Heart right ventricle (tissue), 16 donors: ENCODE measurements around the gene LCE1B. TPM values are rescaled to one million over a fixed set of nuclear protein-coding genes. Genes with fewer than 3 reads are reported as not detected.

Source experiments
- ATAC-seq, 8 donors: fragments of 200-7000 bp; cut with Tn5 transposase; one replicate each; pipeline ENCODE4 v1.9.1; 2020; ENCODE audit warnings: mild to moderate bottlenecking in 8 of 8, moderate library complexity in 8 of 8, moderate number of reproducible peaks in 1 of 8
- DNase-seq, 2 donors: peaks; one replicate each; pipeline ENCODE4 v3.0.0-alpha.2; 2020
- H3K27ac ChIP-seq, 10 donors: fragments of 200-600 bp; sonication (generic) in 2 of 10; one replicate each; pipeline versions ENCODE4 v1.5.0 to v1.8.0; 2020 to 2022; ENCODE audit warnings: mild to moderate bottlenecking in 3 of 10
- H3K27me3 ChIP-seq, 7 donors: fragments of 200-600 bp; one replicate each; pipeline ENCODE4 v1.8.0; 2021 to 2022; ENCODE audit warnings: mild to moderate bottlenecking in 2 of 7
- H3K36me3 ChIP-seq, 9 donors: fragments of 200-600 bp; sonication (generic) in 1 of 9; one replicate each; pipeline versions ENCODE4 v1.5.0 to v1.8.0; 2020 to 2022; ENCODE audit warnings: mild to moderate bottlenecking in 2 of 9
- H3K4me1 ChIP-seq, 9 donors: fragments of 200-600 bp; sonication (generic) in 1 of 9; one replicate each; pipeline versions ENCODE4 v1.5.0 to v1.8.0; 2020 to 2022; ENCODE audit warnings: mild to moderate bottlenecking in 4 of 9
- H3K4me3 ChIP-seq, 10 donors: fragments of 200-600 bp; sonication (generic) in 2 of 10; one replicate each; pipeline versions ENCODE4 v1.5.0 to v1.8.0; 2020 to 2022; ENCODE audit warnings: mild to moderate bottlenecking in 7 of 10, moderate library complexity in 2 of 10
- H3K9me3 ChIP-seq, 11 donors: fragments of 200-600 bp in 10 of 11; sonication (generic) in 2 of 11; one replicate each; pipeline versions ENCODE4 v1.5.0 to v1.8.0; 2013 to 2022; ENCODE audit warnings: mild to moderate bottlenecking in 2 of 11, control low read depth in 1 of 11, moderate library complexity in 1 of 11
- CTCF ChIP-seq, 9 donors: fragments of 200-600 bp; sonication (generic) in 2 of 9; IDR thresholded peaks; one replicate each; pipeline versions ENCODE4 v1.5.0 to v1.8.0; 2021 to 2022; ENCODE audit warnings: antibody characterized with exemption in 9 of 9, mild to moderate bottlenecking in 5 of 9, moderate library complexity in 1 of 9
- WGBS, 2 donors: extraction: QIAGEN DNeasy Blood & Tissue Kit; methylation state at CpG; one replicate each; pipeline ENCODE4 v1.1.7; 2013; ENCODE audit warnings: inconsistent platforms in 1 of 2; 5-methylcytosine and 5-hydroxymethylcytosine counted together
- intact Hi-C, 10 donors: fragments of 100-400 bp; cut with DNase I; formaldehyde crosslinking; loops; one replicate each; pipeline versions ENCODE4 v1.11.1 to v1.14.2; 2022
- polyA plus RNA-seq, 2 donors: library from polyadenylated mRNA; stranded (reverse); fragments of 200-250 nt; gene quantifications; one replicate each; pipeline ENCODE4 v1.2.3, GENCODE V29; 2013
- total RNA-seq, 10 donors: library from RNA; stranded (reverse); fragmentation: NEBNext Ultra II Directional in 3 of 10; extraction: Animal tissue kit (Norgen Biotek cat#: 25700) in 3 of 10; gene quantifications; one replicate each; pipeline versions ENCODE4 v1.2.1 to v1.2.4, GENCODE V29; 2021 to 2023
- donor health status: Arrhythmogenic right ventricular cardiomyopathy.
- donor health status: ischemic (EF 13 %, LVEDD 7.1; RV severe dilation, severe dysfunction).
- donor health status: healthy with polysubstance abuse.
- donor health status: DM: no; HTN: yes; CAD: no.
- donor health status: DM: no; HTN: no; CAD: no.
- donor health status: ischemic (EF 25% LVEDD 6.9; RV normal size, moderate dysfunction).
- donor health status: ischemic (EF 25% LVEDD 5.7; RV mildly dilated, moderate dysfunction).
- donor health status: healthy.
- donor health status: DM: yes; HTN: yes; CAD: no.
- donor health status: Ischemic cardiomyopathy.
- donor health status: ischemic (EF 35%, LVEDD 5.7; RV mildly dilated, moderate dysfunction).
- donor health status: nonischemic (EF 11% LVEDD 7.7; RV severe dilation, severe dysfunction).
- donor health status: DM: yes; HTN: yes; CAD: no.
- donor health status: PGD.
- donor health status: ischemic (EF 29% LVEDD 5.4; RV normal size, mild dysfunction).
- donor health status: nonischemic (EF 23%, LVEDD 6.1; RV moderate dilation, normal function).

Gene LCE1B
- total and polyA plus RNA-seq, 12 donors, result not detected

- H3K4me1 ChIP-seq, result no peaks in the 10 kb centered on the region
- no peak overlapping the region for H3K4me3 ChIP-seq
- H3K36me3 ChIP-seq, result no peaks in the 10 kb centered on the region
- ATAC-seq (no peak), DNase-seq (no peak)
- 77 to 81% methylated on average over 11 of the region's 11 CpGs for WGBS, 2 donors
- TF ChIP-seq CTCF (IDR thresholded peaks at IDR 0.05), result no peak
- intact Hi-C loops, result no loop called here
- peaks cover 0 to 4% (median 0%) of the 10 kb centered on the region in 7 donors for H3K27me3 ChIP-seq
- H3K9me3 ChIP-seq, result peaks cover 0 to 6% (median 0%) of the 10 kb centered on the region in 11 donors
- H3K27ac ChIP-seq, result no peak overlapping the region
These were observed 35.4 kb upstream of the LCE1B start for GRCh38 chr1:152776361-152776760.

- peaks cover 0 to 6% (median 0%) of the 10 kb centered on the region in 11 donors for H3K9me3 ChIP-seq
- no peaks in the 10 kb centered on the region for H3K36me3 ChIP-seq
- 49 to 59% methylated on average over 4 of the region's 4 CpGs for WGBS, 2 donors
- ATAC-seq (no peak), DNase-seq (no peak)
- no peak overlapping the region for H3K4me3 ChIP-seq
- intact Hi-C loops, result no loop called here
- no peak overlapping the region for H3K27ac ChIP-seq
- no peaks in the 10 kb centered on the region for H3K4me1 ChIP-seq
- no peak for TF ChIP-seq CTCF (IDR thresholded peaks at IDR 0.05)
- peaks cover 0 to 4% (median 0%) of the 10 kb centered on the region in 7 donors for H3K27me3 ChIP-seq
These were observed 34.1 kb upstream of the LCE1B start for GRCh38 chr1:152777510-152778137.

- Histone ChIP-seq H3K27me3 (peaks cover 0 to 35% (median 7%) of the 10 kb centered on the region in 7 donors), H3K4me1 (no peaks in the 10 kb centered on the region), H3K9me3 (no peaks in the 10 kb centered on the region), H3K27ac (no peak overlapping the region), H3K36me3 (no peaks in the 10 kb centered on the region), H3K4me3 (no peak overlapping the region)
- intact Hi-C loops, result no loop called here
- no peak for TF ChIP-seq CTCF (IDR thresholded peaks at IDR 0.05)
- 51 to 53% methylated on average over 2 of the region's 2 CpGs for WGBS, 2 donors
- ATAC-seq, result no peak
- no peak for DNase-seq
These were observed 28.7 kb upstream of the LCE1B start for GRCh38 chr1:152783095-152783494.

- H3K4me1 ChIP-seq, result no peaks in the 10 kb centered on the region
- no peak within 1 kb of the TSS for H3K27ac ChIP-seq
- intact Hi-C loops, result no loop called here
- TF ChIP-seq CTCF (IDR thresholded peaks at IDR 0.05), result no peak
- H3K27me3 ChIP-seq, result peaks cover 0 to 37% (median 7%) of the 10 kb centered on the region in 7 donors
- H3K4me3 ChIP-seq, result no peak within 1 kb of the TSS
- ATAC-seq (no peak), DNase-seq (no peak)
- H3K9me3 ChIP-seq, result no peaks in the 10 kb centered on the region
- no peaks in the 10 kb centered on the region for H3K36me3 ChIP-seq
- WGBS, 2 donors, result 25 to 26% methylated on average over 2 of the region's 2 CpGs
These were observed 25.7 kb upstream of the LCE1B start, which contains the start of gene LCE1E for GRCh38 chr1:152786077-152786476. TSS of gene LCE1E (plus strand) at chr1:152786257. CDS start at chr1:152787300, 1,043 bp downstream.
